ENCODE results near the gene CSNK1G2. TPM values are rescaled to one million over a fixed set of nuclear protein-coding genes. Genes with fewer than 3 reads are reported as not detected.

The CSNK1G2 gene
- total RNA-seq, 4 donors from 2014 or later = 75.0 to 321 (median 140) TPM

DNA sequence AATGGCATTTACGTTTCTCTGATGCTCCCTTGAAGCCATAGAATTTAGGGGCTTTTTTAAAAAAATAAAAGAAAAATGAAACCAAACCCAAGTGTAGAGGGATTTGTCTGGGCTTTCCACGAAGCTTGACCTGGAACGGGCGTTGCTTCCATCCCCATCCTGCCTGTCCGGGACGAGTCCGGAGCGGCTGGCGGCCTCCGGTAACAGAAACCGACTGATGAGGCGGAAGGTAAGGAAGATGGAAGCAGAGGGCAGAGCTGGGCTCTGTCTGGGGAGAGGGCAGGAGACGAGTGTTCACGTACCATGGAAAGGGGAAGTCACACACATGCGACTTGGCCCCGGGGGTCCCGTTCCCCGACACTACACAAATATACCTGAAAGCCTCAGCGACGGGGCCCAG is 40.3 kb downstream of the CSNK1G2 start:
- no peak for TF ChIP-seq POLR2AphosphoS5 (IDR thresholded peaks at IDR 0.05)
- TF ChIP-seq EP300 (IDR thresholded peaks at IDR 0.05; ENCODE audit: low read depth) = no peak
- TF ChIP-seq, protein P1, sequence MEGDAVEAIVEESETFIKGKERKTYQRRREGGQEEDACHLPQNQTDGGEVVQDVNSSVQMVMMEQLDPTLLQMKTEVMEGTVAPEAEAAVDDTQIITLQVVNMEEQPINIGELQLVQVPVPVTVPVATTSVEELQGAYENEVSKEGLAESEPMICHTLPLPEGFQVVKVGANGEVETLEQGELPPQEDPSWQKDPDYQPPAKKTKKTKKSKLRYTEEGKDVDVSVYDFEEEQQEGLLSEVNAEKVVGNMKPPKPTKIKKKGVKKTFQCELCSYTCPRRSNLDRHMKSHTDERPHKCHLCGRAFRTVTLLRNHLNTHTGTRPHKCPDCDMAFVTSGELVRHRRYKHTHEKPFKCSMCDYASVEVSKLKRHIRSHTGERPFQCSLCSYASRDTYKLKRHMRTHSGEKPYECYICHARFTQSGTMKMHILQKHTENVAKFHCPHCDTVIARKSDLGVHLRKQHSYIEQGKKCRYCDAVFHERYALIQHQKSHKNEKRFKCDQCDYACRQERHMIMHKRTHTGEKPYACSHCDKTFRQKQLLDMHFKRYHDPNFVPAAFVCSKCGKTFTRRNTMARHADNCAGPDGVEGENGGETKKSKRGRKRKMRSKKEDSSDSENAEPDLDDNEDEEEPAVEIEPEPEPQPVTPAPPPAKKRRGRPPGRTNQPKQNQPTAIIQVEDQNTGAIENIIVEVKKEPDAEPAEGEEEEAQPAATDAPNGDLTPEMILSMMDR (IDR thresholded peaks at IDR 0.05) = no peak
- no peak for TF ChIP-seq POLR2A (IDR thresholded peaks at IDR 0.05)
- no peaks in the 10 kb centered on the region for H3K27me3 ChIP-seq
- H3K4me1 ChIP-seq = no peaks in the 10 kb centered on the region
- in situ Hi-C loops (cut with MboI; ENCODE audit: low pct_ligation_motif_present in 1 of 4, low pct_unique_long_range_greater_than_20kb in 1 of 4, low sequenced_read_pairs in 3 of 4) (no loop called here), intact Hi-C loops (cut with DNase I; ENCODE audit: low total_unique reads) (no loop called here)
- H3K36me3 ChIP-seq = peaks cover 0 to 32% (median 12%) of the 10 kb centered on the region in 4 donors
- H3K4me3 ChIP-seq = no peak overlapping the region
- H3K27ac ChIP-seq = no peak overlapping the region
- H3K9me3 ChIP-seq = no peaks in the 10 kb centered on the region
- no peak for DNase-seq
- 92 to 98% methylated on average over 8 to 20 of the region's 20 CpGs for WGBS, 2 donors (ENCODE audit: low coverage in 1 of 2)

DNA sequence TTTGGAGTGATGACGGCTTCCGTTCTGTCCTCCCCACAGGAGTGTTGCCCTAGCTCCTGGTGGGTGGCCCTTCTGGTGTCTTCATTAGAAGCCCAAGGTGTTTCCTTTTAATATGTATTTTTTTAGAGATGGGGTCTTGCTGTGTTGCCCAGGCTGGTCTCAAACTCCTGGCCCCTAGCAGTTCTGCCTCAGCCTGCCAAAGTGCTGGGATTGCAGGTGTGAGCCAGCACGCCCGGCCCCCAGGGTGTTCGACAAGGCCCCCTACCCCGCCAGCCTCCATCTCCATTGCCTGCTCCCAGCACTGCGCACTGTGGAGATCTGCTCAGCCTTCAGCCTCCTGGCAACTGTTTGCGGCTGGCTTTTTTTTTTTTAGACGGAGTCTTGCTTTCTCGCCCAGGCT is 43.4 kb downstream of the CSNK1G2 start:
- intact Hi-C loops (cut with DNase I; ENCODE audit: low total_unique reads) = no loop called here
- TF ChIP-seq POLR2AphosphoS5 (IDR thresholded peaks at IDR 0.05) = no peak
- no peak for TF ChIP-seq EP300 (IDR thresholded peaks at IDR 0.05; ENCODE audit: low read depth)
- TF ChIP-seq, protein P1 (IDR thresholded peaks at IDR 0.05) = no peak
- no peak for TF ChIP-seq POLR2A (IDR thresholded peaks at IDR 0.05)
- no peak for DNase-seq
- H3K27ac ChIP-seq = no peak overlapping the region
- 96 to 98% methylated on average over 8 to 10 of the region's 10 CpGs for WGBS, 2 donors (ENCODE audit: low coverage in 1 of 2)
- H3K9me3 ChIP-seq = no peaks in the 10 kb centered on the region
- no peak overlapping the region for H3K4me3 ChIP-seq
- in situ Hi-C loops (cut with MboI; ENCODE audit: low pct_ligation_motif_present in 1 of 4, low pct_unique_long_range_greater_than_20kb in 1 of 4, low sequenced_read_pairs in 3 of 4) = no loop called here
- no peaks in the 10 kb centered on the region for H3K27me3 ChIP-seq
- H3K36me3 ChIP-seq = peaks cover 0 to 41% (median 13%) of the 10 kb centered on the region in 4 donors
- no peaks in the 10 kb centered on the region for H3K4me1 ChIP-seq

DNA sequence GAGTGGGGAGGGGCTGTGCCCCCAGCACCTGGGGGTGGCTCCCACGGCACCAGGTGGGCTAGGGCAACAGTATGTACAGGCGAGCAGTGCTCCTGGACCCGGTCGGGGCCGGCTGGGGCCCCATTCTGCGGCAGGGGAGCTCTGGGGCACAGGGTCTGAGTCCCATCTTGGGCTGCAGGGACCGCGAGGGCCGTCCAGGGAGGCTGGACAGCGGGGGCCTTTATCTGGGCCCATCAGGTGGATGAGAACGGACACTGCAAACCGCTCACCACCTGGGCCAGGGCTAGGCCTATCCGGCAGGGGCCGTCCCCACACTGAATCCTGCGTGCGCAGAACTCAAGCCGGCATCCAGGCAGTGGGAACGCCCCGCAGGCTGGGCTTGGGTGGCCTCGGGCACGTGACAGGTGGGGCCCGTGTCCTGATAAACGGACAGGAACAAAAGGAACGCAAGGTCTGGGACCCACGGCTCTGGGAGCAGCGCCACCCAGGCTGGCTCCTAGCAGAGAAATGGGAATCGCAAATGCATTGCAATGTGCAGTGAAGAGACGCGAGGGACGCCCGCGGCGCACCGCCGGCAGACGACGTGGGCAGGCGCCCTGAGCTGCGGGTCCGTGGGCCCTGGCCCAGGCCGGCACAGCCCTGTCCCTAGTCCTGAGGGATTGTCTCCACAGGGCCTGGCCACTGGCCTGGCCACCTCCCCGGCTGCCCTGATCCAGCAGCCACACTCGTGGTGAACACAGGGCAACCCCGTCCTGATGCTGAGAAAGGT is 44.8 kb downstream of the CSNK1G2 start:
- Histone ChIP-seq H3K27me3 (no peaks in the 10 kb centered on the region), H3K4me1 (no peaks in the 10 kb centered on the region), H3K4me3 (no peak overlapping the region), H3K36me3 (peaks cover 0 to 41% (median 12%) of the 10 kb centered on the region in 4 donors), H3K27ac (no peak overlapping the region), H3K9me3 (no peaks in the 10 kb centered on the region)
- 93% methylated on average over 34 of the region's 44 CpGs; no CpG with 5 or more reads in 1 of the 2 donors for WGBS, 2 donors (ENCODE audit: low coverage in 1 of 2)
- no peak for TF ChIP-seq EP300 (IDR thresholded peaks at IDR 0.05; ENCODE audit: low read depth)
- TF ChIP-seq POLR2A (IDR thresholded peaks at IDR 0.05) = no peak
- TF ChIP-seq, protein P1 (IDR thresholded peaks at IDR 0.05) = no peak
- no peak for TF ChIP-seq POLR2AphosphoS5 (IDR thresholded peaks at IDR 0.05)
- intact Hi-C loops (cut with DNase I; ENCODE audit: low total_unique reads) (no loop called here), in situ Hi-C loops (cut with MboI; ENCODE audit: low pct_ligation_motif_present in 1 of 4, low pct_unique_long_range_greater_than_20kb in 1 of 4, low sequenced_read_pairs in 3 of 4) (no loop called here)
- DNase-seq = no peak

GRCh38 chr19:1986357-1987162 is 45.6 kb downstream of the CSNK1G2 start:
- TF ChIP-seq, protein P1 (IDR thresholded peaks at IDR 0.05) = no peak
- no peak for TF ChIP-seq POLR2AphosphoS5 (IDR thresholded peaks at IDR 0.05)
- 90% methylated on average over 42 of the region's 42 CpGs; no CpG with 5 or more reads in 1 of the 2 donors for WGBS, 2 donors (ENCODE audit: low coverage in 1 of 2)
- Histone ChIP-seq H3K4me3 (no peak overlapping the region), H3K9me3 (no peaks in the 10 kb centered on the region), H3K27me3 (no peaks in the 10 kb centered on the region), H3K27ac (no peak overlapping the region), H3K4me1 (no peaks in the 10 kb centered on the region), H3K36me3 (peaks cover 0 to 42% (median 12%) of the 10 kb centered on the region in 4 donors)
- no peak for DNase-seq
- intact Hi-C loops (cut with DNase I; ENCODE audit: low total_unique reads) (no loop called here), in situ Hi-C loops (cut with MboI; ENCODE audit: low pct_ligation_motif_present in 1 of 4, low pct_unique_long_range_greater_than_20kb in 1 of 4, low sequenced_read_pairs in 3 of 4) (no loop called here)
